Measurements from ENCODE around the gene MORN1. TPM values are rescaled to one million over a fixed set of nuclear protein-coding genes. Genes with fewer than 3 reads are reported as not detected.

MORN1 gene
- total and polyA plus RNA-seq, 8 donors, result 4.7 to 9.3 (median 5.3) TPM

DNA sequence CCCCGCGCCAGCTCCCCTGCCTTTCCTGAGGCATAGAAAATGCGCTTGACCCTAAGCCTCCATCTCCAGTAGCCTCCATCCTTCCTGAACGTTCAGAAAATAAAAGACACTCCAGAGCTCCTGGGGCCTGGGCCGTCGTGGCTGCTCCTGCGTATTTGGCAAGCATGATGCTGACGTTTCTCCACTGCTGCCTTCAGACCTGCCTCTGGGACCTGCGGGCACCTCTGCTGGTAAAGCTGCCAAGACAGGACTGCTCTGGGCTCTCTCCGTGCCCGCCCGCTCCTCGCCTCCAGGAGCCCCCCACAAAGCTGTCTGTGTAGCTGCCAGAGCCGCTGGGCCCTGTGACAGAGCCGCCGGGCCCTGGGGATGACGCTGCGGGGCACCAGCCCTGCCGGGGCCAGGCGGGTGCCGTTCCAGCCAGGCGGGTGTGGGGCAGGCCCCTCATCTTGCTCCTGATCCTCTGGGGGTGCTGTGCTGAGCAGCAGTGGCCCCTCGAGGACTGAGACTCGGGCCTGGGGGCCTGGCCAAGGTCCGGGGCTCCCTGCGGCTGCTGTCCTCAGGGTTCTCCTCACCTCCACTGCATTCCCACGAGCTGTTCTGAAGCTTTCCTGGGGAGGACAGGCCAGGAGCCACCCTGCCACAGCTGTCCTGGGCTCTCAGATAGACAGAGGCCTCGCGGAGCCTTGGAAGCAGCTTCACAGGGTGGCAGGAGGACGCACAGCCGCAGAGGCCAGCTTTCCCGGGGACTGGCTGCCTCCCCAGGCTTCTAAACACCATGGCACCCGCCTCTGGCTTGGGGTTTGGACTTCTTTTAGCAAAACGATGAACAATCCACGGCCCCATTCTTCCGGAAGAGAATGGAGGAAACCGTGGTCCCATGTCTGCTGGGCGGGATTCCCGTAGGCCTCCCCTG is 48.1 kb downstream of the MORN1 start:
- Histone ChIP-seq H3K4me1 (no peaks in the 10 kb centered on the region), H3K36me3 (no peaks in the 10 kb centered on the region), H3K27ac (no peak overlapping the region), H3K4me3 (no peak overlapping the region), H3K9me3 (no peaks in the 10 kb centered on the region), H3K27me3 (no peaks in the 10 kb centered on the region)
- intact Hi-C loops (cut with DNase I), result no loop called here
- ATAC-seq (no peak), FAIRE-seq (no peak), DNase-seq (peak in 2 of 6 donors; percentile 17 to 51)
- TF ChIP-seq, protein P1, sequence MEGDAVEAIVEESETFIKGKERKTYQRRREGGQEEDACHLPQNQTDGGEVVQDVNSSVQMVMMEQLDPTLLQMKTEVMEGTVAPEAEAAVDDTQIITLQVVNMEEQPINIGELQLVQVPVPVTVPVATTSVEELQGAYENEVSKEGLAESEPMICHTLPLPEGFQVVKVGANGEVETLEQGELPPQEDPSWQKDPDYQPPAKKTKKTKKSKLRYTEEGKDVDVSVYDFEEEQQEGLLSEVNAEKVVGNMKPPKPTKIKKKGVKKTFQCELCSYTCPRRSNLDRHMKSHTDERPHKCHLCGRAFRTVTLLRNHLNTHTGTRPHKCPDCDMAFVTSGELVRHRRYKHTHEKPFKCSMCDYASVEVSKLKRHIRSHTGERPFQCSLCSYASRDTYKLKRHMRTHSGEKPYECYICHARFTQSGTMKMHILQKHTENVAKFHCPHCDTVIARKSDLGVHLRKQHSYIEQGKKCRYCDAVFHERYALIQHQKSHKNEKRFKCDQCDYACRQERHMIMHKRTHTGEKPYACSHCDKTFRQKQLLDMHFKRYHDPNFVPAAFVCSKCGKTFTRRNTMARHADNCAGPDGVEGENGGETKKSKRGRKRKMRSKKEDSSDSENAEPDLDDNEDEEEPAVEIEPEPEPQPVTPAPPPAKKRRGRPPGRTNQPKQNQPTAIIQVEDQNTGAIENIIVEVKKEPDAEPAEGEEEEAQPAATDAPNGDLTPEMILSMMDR (IDR thresholded peaks at IDR 0.05), result no peak
- WGBS, 2 donors, result 84% methylated on average over 39 of the region's 39 CpGs

DNA sequence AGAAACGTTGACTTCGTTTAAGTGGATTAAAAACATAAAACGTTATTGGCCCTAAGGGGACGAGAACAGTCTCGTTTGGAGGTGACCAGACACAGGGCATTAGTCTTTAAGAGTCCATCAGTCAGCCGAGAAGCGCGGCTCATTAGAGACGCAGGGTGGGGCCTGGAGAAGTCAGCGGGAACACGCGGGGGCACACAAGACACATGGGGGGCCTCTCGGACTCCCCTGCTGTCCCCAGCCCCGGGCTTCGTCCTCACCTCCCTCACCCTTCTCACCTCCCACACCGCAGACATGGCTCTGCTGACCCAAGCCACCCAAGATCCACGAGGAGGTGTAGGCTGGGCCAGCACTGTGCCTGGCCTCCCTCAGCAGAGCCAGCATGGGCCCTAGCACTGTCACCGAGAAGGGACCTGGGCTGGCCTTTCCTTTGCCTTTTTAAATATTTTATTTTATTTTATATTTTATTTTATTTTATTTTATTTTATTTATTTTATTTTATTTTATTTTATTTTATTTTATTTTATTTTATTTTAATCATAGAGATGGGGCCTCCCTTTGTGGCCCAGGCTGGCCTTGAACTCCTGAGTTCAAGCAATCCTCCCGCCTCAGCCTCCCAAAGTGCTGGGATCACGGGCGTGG is 48.9 kb downstream of the MORN1 start:
- H3K27ac ChIP-seq, result no peak overlapping the region

DNA sequence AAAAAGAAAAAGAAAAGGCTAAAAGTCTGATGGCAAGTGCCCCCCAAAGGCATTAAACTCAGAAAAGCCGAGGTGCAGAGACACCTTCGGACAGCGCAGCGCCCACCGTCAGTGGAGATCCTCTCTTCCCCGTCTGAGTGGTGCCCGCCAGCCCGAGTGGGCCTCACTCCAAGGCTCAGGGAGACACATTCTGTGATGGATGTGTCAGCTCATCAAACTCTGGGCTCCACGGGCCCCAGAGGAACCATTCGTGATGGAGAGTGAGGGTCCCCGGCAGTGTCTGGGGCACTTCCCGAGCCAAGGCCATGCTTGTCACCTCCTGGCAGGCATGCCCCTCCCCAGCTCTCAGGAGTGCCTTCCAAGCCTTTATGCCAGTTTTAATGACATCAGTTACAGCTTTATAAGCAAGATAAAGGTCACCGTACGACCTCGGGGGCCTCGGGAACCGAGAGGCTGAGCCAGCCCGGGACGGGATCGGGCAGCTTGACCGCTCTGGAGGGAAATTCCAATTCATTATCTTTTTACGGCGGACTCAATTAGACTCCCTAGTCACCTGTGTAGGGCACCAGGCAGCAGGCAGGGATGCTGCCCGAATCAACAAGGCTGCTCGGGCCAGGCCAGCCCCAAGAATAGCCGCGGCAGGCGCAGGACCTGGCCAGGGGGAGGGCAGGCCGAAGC is 49.5 kb downstream of the MORN1 start:
- intact Hi-C loops (cut with DNase I), result no loop called here
- Histone ChIP-seq H3K4me3 (no peak overlapping the region), H3K27ac (no peak overlapping the region), H3K9me3 (no peaks in the 10 kb centered on the region), H3K36me3 (no peaks in the 10 kb centered on the region), H3K4me1 (no peaks in the 10 kb centered on the region), H3K27me3 (no peaks in the 10 kb centered on the region)
- TF ChIP-seq, protein P1 (IDR thresholded peaks at IDR 0.05), result no peak
- ATAC-seq (no peak), FAIRE-seq (no peak), DNase-seq (peak in 2 of 6 donors; percentile 3 to 22)
- 72 to 77% methylated on average over 29 of the region's 29 CpGs for WGBS, 2 donors

More for the DNA sequence above, 48.9 kb downstream of the MORN1 start:
- DNase-seq (peak in 2 of 6 donors; percentile 5 to 28), ATAC-seq (no peak), FAIRE-seq (no peak)
- Histone ChIP-seq H3K9me3 (no peaks in the 10 kb centered on the region), H3K36me3 (no peaks in the 10 kb centered on the region), H3K4me1 (no peaks in the 10 kb centered on the region), H3K4me3 (no peak overlapping the region), H3K27me3 (no peaks in the 10 kb centered on the region)
- intact Hi-C loops (cut with DNase I), result no loop called here
- TF ChIP-seq, protein P1 (IDR thresholded peaks at IDR 0.05), result no peak
- 77 to 84% methylated on average over 21 of the region's 21 CpGs for WGBS, 2 donors

DNA sequence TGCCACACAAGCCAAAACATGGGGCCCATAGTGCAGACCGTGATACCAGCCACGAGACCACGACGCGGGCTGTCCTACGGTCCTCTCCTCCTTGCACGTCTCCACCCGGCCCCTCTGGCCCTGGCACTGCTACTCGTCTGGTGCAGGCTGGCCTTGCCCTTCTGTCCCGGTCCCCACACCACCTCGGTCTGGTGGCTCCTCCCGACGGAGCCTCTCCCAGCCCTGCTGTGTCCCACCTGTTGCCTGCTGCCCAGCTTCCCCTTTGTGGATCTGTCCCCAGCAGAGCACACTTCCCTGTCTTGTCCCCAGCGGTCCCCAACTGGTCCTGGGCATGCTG is 50.5 kb downstream of the MORN1 start:
- TF ChIP-seq, protein P1 (IDR thresholded peaks at IDR 0.05), result no peak
- ATAC-seq, result no peak

More for the DNA sequence above, 50.5 kb downstream of the MORN1 start:
- Histone ChIP-seq H3K4me3 (no peak overlapping the region), H3K9me3 (no peaks in the 10 kb centered on the region), H3K4me1 (no peaks in the 10 kb centered on the region), H3K27ac (no peak overlapping the region), H3K27me3 (no peaks in the 10 kb centered on the region), H3K36me3 (no peaks in the 10 kb centered on the region)
- peak in 2 of 6 donors; percentile 20 to 69 for DNase-seq
- WGBS, 2 donors, result 88 to 96% methylated on average over 14 of the region's 14 CpGs
- intact Hi-C loops (cut with DNase I), result no loop called here
- FAIRE-seq, result no peak

All from pancreas (tissue), 10 donors.